Measurements from ENCODE around the gene ARRB2. TPM values are rescaled to one million over a fixed set of nuclear protein-coding genes. Genes with fewer than 3 reads are reported as not detected.

The ARRB2 gene
- polyA plus RNA-seq, 1 donor (not counting 4 experiments of a cell fraction or from before 2014, with no cell fraction given) = 11.5 TPM

- no peaks in the 10 kb centered on the region for H3K79me2 ChIP-seq (ENCODE audit: control insufficient read depth, insufficient read depth, low read length)
- no peaks in the 10 kb centered on the region for H4K20me1 ChIP-seq (ENCODE audit: control insufficient read depth, extremely low read depth, insufficient read depth, low read length)
- no peak overlapping the region for H3K4me2 ChIP-seq (ENCODE audit: control insufficient read depth, extremely low read depth, insufficient read depth, low read depth, low read length)
- no peaks in the 10 kb centered on the region for H3K9me3 ChIP-seq (ENCODE audit: control insufficient read depth, low read depth, low read length)
- no peaks in the 10 kb centered on the region for H3K9me1 ChIP-seq (ENCODE audit: control insufficient read depth, extremely low read depth, insufficient read depth, low read length)
- H3K27me3 ChIP-seq (ENCODE audit: control insufficient read depth, extremely low read depth, insufficient read depth, low read length) = peaks cover 8% of the 10 kb centered on the region
- H3K4me1 ChIP-seq (ENCODE audit: control insufficient read depth, extremely low read depth, insufficient read depth, low read length) = no peaks in the 10 kb centered on the region
- H3K4me3 ChIP-seq (ENCODE audit: control insufficient read depth in 2 of 3, extremely low read depth in 1 of 3, insufficient read depth in 2 of 3, low read depth in 1 of 3, low read length in 3 of 3) = no peak overlapping the region
- no peak overlapping the region for H2AFZ ChIP-seq (ENCODE audit: control insufficient read depth, low read length)
- no peak overlapping the region for H3K27ac ChIP-seq (ENCODE audit: control insufficient read depth, insufficient read depth, low read length)
- H3K9ac ChIP-seq (ENCODE audit: control insufficient read depth, extremely low read depth, insufficient read depth, low read length) = no peak overlapping the region
- no peaks in the 10 kb centered on the region for H3K36me3 ChIP-seq (ENCODE audit: control insufficient read depth in 2 of 2, extremely low read depth in 1 of 2, insufficient read depth in 2 of 2, low read length in 2 of 2)
- DNase-seq (ENCODE audit: low read depth, low spot score) (no peak), FAIRE-seq (no peak)
- dilution Hi-C loops (cut with MboI; ENCODE audit: extremely low pct_ligation_motif_present, low sequenced_read_pairs) = no loop called here
- TF ChIP-seq EZH2 (IDR thresholded peaks at IDR 0.05; ENCODE audit: low read length) (no peak), CTCF (optimal IDR thresholded peaks at IDR 0.05 in 1 of 3, IDR thresholded peaks at IDR 0.05 in 1 of 3, conservative IDR thresholded peaks at IDR 0.05 in 1 of 3; ENCODE audit: extremely low read depth in 1 of 3, insufficient read depth in 2 of 3, low read length in 3 of 3) (no peak)
These were observed 57.9 kb downstream of the ARRB2 start for GRCh38 chr17:4768298-4768697.

- no peaks in the 10 kb centered on the region for H3K36me3 ChIP-seq (ENCODE audit: control insufficient read depth in 2 of 2, extremely low read depth in 1 of 2, insufficient read depth in 2 of 2, low read length in 2 of 2)
- dilution Hi-C loops (cut with MboI; ENCODE audit: extremely low pct_ligation_motif_present, low sequenced_read_pairs) = no loop called here
- H3K9me3 ChIP-seq (ENCODE audit: control insufficient read depth, low read depth, low read length) = no peaks in the 10 kb centered on the region
- no peak overlapping the region for H3K4me3 ChIP-seq (ENCODE audit: control insufficient read depth in 2 of 3, extremely low read depth in 1 of 3, insufficient read depth in 2 of 3, low read depth in 1 of 3, low read length in 3 of 3)
- no peak overlapping the region for H2AFZ ChIP-seq (ENCODE audit: control insufficient read depth, low read length)
- no peak for TF ChIP-seq CTCF (optimal IDR thresholded peaks at IDR 0.05 in 1 of 3, IDR thresholded peaks at IDR 0.05 in 1 of 3, conservative IDR thresholded peaks at IDR 0.05 in 1 of 3; ENCODE audit: extremely low read depth in 1 of 3, insufficient read depth in 2 of 3, low read length in 3 of 3)
- no peak for TF ChIP-seq EZH2 (IDR thresholded peaks at IDR 0.05; ENCODE audit: low read length)
- H3K4me2 ChIP-seq (ENCODE audit: control insufficient read depth, extremely low read depth, insufficient read depth, low read depth, low read length) = no peak overlapping the region
- H3K9me1 ChIP-seq (ENCODE audit: control insufficient read depth, extremely low read depth, insufficient read depth, low read length) = no peaks in the 10 kb centered on the region
- no peaks in the 10 kb centered on the region for H3K79me2 ChIP-seq (ENCODE audit: control insufficient read depth, insufficient read depth, low read length)
- no peaks in the 10 kb centered on the region for H4K20me1 ChIP-seq (ENCODE audit: control insufficient read depth, extremely low read depth, insufficient read depth, low read length)
- DNase-seq (ENCODE audit: low read depth, low spot score) = no peak
- no peaks in the 10 kb centered on the region for H3K4me1 ChIP-seq (ENCODE audit: control insufficient read depth, extremely low read depth, insufficient read depth, low read length)
- H3K27me3 ChIP-seq (ENCODE audit: control insufficient read depth, extremely low read depth, insufficient read depth, low read length) = peaks cover 13% of the 10 kb centered on the region
- H3K9ac ChIP-seq (ENCODE audit: control insufficient read depth, extremely low read depth, insufficient read depth, low read length) = no peak overlapping the region
- no peak overlapping the region for H3K27ac ChIP-seq (ENCODE audit: control insufficient read depth, insufficient read depth, low read length)
- FAIRE-seq = no peak
These were observed 59.2 kb downstream of the ARRB2 start for GRCh38 chr17:4769628-4770027.

Other genes with a start within 250 kb of the ARRB2 start
- gene SPNS2, start 211.8 kb upstream of the ARRB2 start, polyA plus RNA-seq = 0.04 to 0.33 TPM (median 0.10 TPM) in 3 replicates
- 20.0 to 39.8 TPM (median 20.5 TPM) in 3 replicates for gene MYBBP1A, start 155.2 kb upstream of the ARRB2 start, polyA plus RNA-seq
- gene GGT6, start 150.1 kb upstream of the ARRB2 start, polyA plus RNA-seq = 0.69 to 1.4 TPM (median 0.93 TPM) in 3 replicates
- gene SMTNL2, start 126.1 kb upstream of the ARRB2 start, polyA plus RNA-seq = not detected in 3 replicates
- 0.02 to 0.04 TPM (median 0.04 TPM) in 3 replicates for gene ALOX15, start 69.0 kb upstream of the ARRB2 start, polyA plus RNA-seq
- 5.7 to 19.7 TPM (median 8.9 TPM) in 3 replicates for gene PELP1, start 6.5 kb upstream of the ARRB2 start, polyA plus RNA-seq
- 36.9 to 41.5 TPM (median 39.6 TPM) in 3 replicates for gene MED11, start 20.8 kb downstream of the ARRB2 start, polyA plus RNA-seq
- gene ZMYND15, start 29.2 kb downstream of the ARRB2 start, polyA plus RNA-seq = 0.14 to 0.31 TPM (median 0.25 TPM) in 3 replicates
- 12.8 to 15.8 TPM (median 15.7 TPM) in 3 replicates for gene CXCL16, start 29.3 kb downstream of the ARRB2 start, polyA plus RNA-seq
- not detected in 3 replicates for gene TM4SF5, start 61.3 kb downstream of the ARRB2 start, polyA plus RNA-seq
- gene VMO1, start 75.7 kb downstream of the ARRB2 start, polyA plus RNA-seq = 0.14 to 0.42 TPM in 2 of 3 replicates, not detected in the other
- gene GLTPD2, start 78.3 kb downstream of the ARRB2 start, polyA plus RNA-seq = not detected in 3 replicates
- 191 to 245 TPM (median 225 TPM) in 3 replicates for gene PSMB6, start 85.5 kb downstream of the ARRB2 start, polyA plus RNA-seq
- gene PLD2, start 96.5 kb downstream of the ARRB2 start, polyA plus RNA-seq = 27.9 to 48.6 TPM (median 33.3 TPM) in 3 replicates
- 82.8 to 101 TPM (median 93.7 TPM) in 3 replicates for gene MINK1, start 122.7 kb downstream of the ARRB2 start, polyA plus RNA-seq
- 0.31 to 0.68 TPM (median 0.33 TPM) in 3 replicates for gene C17orf107, start 188.9 kb downstream of the ARRB2 start, polyA plus RNA-seq
- gene CHRNE, start 192.5 kb downstream of the ARRB2 start, polyA plus RNA-seq = 0.02 to 0.04 TPM in 2 of 3 replicates, not detected in the other
- gene GP1BA, start 221.6 kb downstream of the ARRB2 start, polyA plus RNA-seq = not detected in 3 replicates
- 28.3 to 43.6 TPM (median 33.8 TPM) in 3 replicates for gene SLC25A11, start 229.4 kb downstream of the ARRB2 start, polyA plus RNA-seq
- 101 to 129 TPM (median 118 TPM) in 3 replicates for gene RNF167, start 229.6 kb downstream of the ARRB2 start, polyA plus RNA-seq
- gene PFN1, start 237.9 kb downstream of the ARRB2 start, polyA plus RNA-seq = 1,029 to 1,579 TPM (median 1,435 TPM) in 3 replicates
- gene ENO3, start 240.5 kb downstream of the ARRB2 start, polyA plus RNA-seq = 1.8 to 3.1 TPM (median 2.4 TPM) in 3 replicates